Upper lobe of right lung (tissue), 1 donor: ENCODE data around the gene NDUFS1. TPM values are rescaled to one million over a fixed set of nuclear protein-coding genes. Genes with fewer than 3 reads are reported as not detected.
"Not testable (repeated sequence)": the region's sequence is repeated elsewhere in the genome, so short reads cannot be mapped to it uniquely, and the experiment has no call there.

Experiments
- ATAC-seq: fragments of 200-7000 bp; cut with Tn5 transposase; one replicate; pipeline ENCODE4 v1.9.1; 2020; ENCODE audit warnings: mild to moderate bottlenecking, moderate library complexity
- DNase-seq: peaks from one replicate; pipeline ENCODE4 v3.0.0-alpha.2; 2020
- H3K27ac ChIP-seq: fragments of 200-600 bp; one replicate; pipeline ENCODE4 v1.8.0; 2022
- H3K27me3 ChIP-seq: fragments of 200-600 bp; one replicate; pipeline ENCODE4 v1.8.0; 2022; ENCODE audit warnings: mild to moderate bottlenecking
- H3K36me3 ChIP-seq: fragments of 200-600 bp; one replicate; pipeline ENCODE4 v1.8.0; 2022
- H3K4me1 ChIP-seq: fragments of 200-600 bp; one replicate; pipeline ENCODE4 v1.8.0; 2022
- H3K4me3 ChIP-seq: fragments of 200-600 bp; one replicate; pipeline ENCODE4 v1.8.0; 2022; ENCODE audit warnings: mild to moderate bottlenecking
- H3K9me3 ChIP-seq: fragments of 200-600 bp; one replicate; pipeline ENCODE4 v1.8.0; 2022
- CTCF ChIP-seq: fragments of 200-600 bp; IDR thresholded peaks from one replicate; pipeline ENCODE4 v1.8.0; 2022; ENCODE audit warnings: antibody characterized with exemption
- intact Hi-C: fragments of 100-400 bp; cut with DNase I; formaldehyde crosslinking; loops from one replicate; pipeline ENCODE4 v1.11.0; 2022
- total RNA-seq: library from RNA; stranded (reverse); fragmentation: NEBNext Ultra II Directional; extraction: Animal tissue kit (Norgen Biotek cat#: 25700); gene quantifications from one replicate; pipeline ENCODE4 v1.2.1, GENCODE V29; 2021
- donor health status: DM: no; HTN: yes; CAD: no; lungs with severe emphysema.

The NDUFS1 gene
- total RNA-seq, 1 donor from 2014 or later, result 65.7 TPM

DNA sequence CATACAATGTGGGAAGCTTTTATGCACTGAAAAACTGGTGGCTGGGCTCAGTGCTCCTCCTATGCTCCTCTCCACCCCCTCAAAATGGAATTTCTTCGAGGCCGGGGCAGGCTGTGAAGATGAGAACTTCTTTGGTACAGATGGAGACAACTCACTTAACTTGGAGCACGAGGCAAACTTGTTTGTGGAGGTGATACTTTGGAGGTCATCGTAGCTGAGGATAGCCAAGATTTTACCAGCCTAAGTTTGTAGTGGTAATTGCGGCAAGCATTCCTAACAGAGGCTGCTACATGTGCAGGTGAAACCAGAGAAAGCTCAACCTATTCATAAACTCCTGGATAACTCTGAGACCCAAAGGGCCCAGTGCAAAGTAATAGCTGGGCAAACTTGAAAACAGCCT lies 13.6 kb downstream of the NDUFS1 start:
- ATAC-seq (no peak), DNase-seq (no peak)
- no peaks in the 10 kb centered on the region for H3K4me1 ChIP-seq

GRCh38 chr2:206144383-206144782 lies 14.9 kb downstream of the NDUFS1 start:
- no peaks in the 10 kb centered on the region for H3K9me3 ChIP-seq
- no peak for DNase-seq
- intact Hi-C loops, result no loop called here
- H3K27ac ChIP-seq, result no peak overlapping the region
- no peak for ATAC-seq
- no peak for TF ChIP-seq CTCF
- H3K4me3 ChIP-seq, result no peak overlapping the region
- H3K27me3 ChIP-seq, result no peaks in the 10 kb centered on the region
- H3K36me3 ChIP-seq, result peaks cover 99% of the 10 kb centered on the region
- H3K4me1 ChIP-seq, result no peaks in the 10 kb centered on the region

More for the DNA sequence above, 13.6 kb downstream of the NDUFS1 start:
- Histone ChIP-seq H3K9me3 (no peaks in the 10 kb centered on the region), H3K36me3 (peaks cover 98% of the 10 kb centered on the region), H3K27ac (no peak overlapping the region), H3K4me3 (no peak overlapping the region), H3K27me3 (no peaks in the 10 kb centered on the region)
- intact Hi-C loops, result no loop called here
- no peak for TF ChIP-seq CTCF

DNA sequence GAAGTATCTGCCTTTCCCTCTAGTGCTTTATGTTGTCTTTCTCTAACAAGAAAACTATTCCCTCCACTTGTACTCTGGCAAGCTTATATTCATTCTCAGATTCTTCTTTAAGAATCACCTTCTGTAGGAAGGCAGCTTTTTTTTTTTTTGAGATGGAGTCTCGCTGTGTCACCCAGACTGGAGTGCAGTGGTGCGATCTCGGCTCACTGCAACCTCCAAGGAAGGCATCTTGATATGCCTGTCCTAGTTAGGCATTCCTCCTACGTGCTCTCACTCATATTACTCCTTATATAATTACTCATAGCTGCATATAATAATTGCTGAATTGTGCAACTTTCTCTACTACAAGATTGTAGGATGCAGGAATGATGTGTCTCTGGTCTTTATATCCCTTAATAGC lies 15.8 kb downstream of the NDUFS1 start:
- intact Hi-C loops, result no loop called here
- Histone ChIP-seq H3K27me3 (no peaks in the 10 kb centered on the region), H3K4me1 (no peaks in the 10 kb centered on the region), H3K27ac (no peak overlapping the region), H3K4me3 (no peak overlapping the region), H3K9me3 (no peaks in the 10 kb centered on the region), H3K36me3 (peaks cover 99% of the 10 kb centered on the region)
- no peak for DNase-seq
- no peak for ATAC-seq
- no peak for TF ChIP-seq CTCF

DNA sequence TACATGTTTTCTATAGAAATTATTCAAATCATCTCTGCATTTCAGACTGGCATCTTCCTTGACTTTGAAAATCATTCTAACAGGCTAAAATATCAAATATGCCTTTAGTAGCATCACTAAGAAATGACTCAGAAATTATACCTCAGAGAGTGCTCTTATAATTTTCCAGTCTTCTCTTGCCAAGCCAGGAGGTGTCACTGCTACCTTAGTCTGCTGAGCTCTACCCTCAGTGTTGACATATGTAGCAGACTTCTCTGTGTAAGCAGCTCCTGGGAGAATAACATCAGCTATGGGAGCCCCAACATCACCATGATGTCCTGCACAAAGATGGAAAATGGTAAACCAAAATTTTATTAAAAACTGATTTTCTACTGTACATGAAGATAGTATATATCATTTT lies 31.6 kb downstream of the NDUFS1 start:
- H3K27ac ChIP-seq, result no peak overlapping the region
- no peak for TF ChIP-seq CTCF
- no peak for ATAC-seq
- H3K4me1 ChIP-seq, result no peaks in the 10 kb centered on the region
- no peaks in the 10 kb centered on the region for H3K27me3 ChIP-seq
- DNase-seq, result no peak
- H3K36me3 ChIP-seq, result peaks cover 99% of the 10 kb centered on the region
- intact Hi-C loops, result no loop called here
- H3K4me3 ChIP-seq, result no peak overlapping the region
- no peaks in the 10 kb centered on the region for H3K9me3 ChIP-seq

DNA sequence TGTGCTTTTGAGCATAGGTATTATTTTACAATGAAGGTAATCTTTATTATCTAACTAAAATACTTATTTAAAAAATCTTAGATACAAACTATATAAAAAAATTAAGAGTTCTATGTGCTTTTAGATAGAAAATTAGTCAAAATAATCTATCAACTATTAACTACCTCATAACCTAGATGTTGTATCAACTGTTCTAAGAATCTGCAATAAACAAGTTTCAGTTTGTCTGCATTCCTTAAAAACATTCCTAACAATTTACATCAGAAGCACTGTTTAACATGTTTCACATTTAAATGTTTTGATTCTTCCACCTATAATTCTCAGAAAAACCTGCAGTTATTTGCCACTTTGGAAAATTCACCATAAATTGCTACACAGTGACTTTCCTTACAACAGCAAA lies 33.3 kb downstream of the NDUFS1 start:
- intact Hi-C loops, result no loop called here

GRCh38 chr2:206122569-206122968 lies 36.7 kb downstream of the NDUFS1 start:
- intact Hi-C loops, ATAC-seq, DNase-seq, H3K27me3 ChIP-seq, H3K27ac ChIP-seq, H3K4me3 ChIP-seq, H3K9me3 ChIP-seq, H3K4me1 ChIP-seq: not testable (repeated sequence)
- peaks cover 80% of the 10 kb centered on the region for H3K36me3 ChIP-seq

More for the DNA sequence above, 33.3 kb downstream of the NDUFS1 start:
- no peak for DNase-seq
- Histone ChIP-seq H3K4me3 (no peak overlapping the region), H3K9me3 (no peaks in the 10 kb centered on the region), H3K27ac (no peak overlapping the region), H3K4me1 (no peaks in the 10 kb centered on the region), H3K27me3 (no peaks in the 10 kb centered on the region), H3K36me3 (peaks cover 99% of the 10 kb centered on the region)
- TF ChIP-seq CTCF, result no peak
- no peak for ATAC-seq
